ENCODE results near the gene SEPTIN6. TPM values are rescaled to one million over a fixed set of nuclear protein-coding genes. Genes with fewer than 3 reads are reported as not detected.

The SEPTIN6 gene
- total and polyA plus RNA-seq, 2 of the 8 experiments (the other 6 are each of a cell fraction or from before 2014, with no cell fraction given), result 31.0 to 42.6 TPM

GRCh38 chrX:119728487-119728886 lies 35.5 kb upstream of the SEPTIN6 start:
- no peak overlapping the region for H3K23ac ChIP-seq (ENCODE audit: insufficient read length)
- H2AFZ ChIP-seq (ENCODE audit: low read length), result no peak overlapping the region
- H2BK15ac ChIP-seq (ENCODE audit: low read length), result no peak overlapping the region
- no peak overlapping the region for H4K91ac ChIP-seq (replicated peaks; ENCODE audit: insufficient read length, low read length)
- no peak overlapping the region for H3K9ac ChIP-seq (replicated peaks in 1 of 4; ENCODE audit: extremely low read depth in 1 of 4, low read depth in 3 of 4, low read length in 3 of 4)
- H3K4me3 ChIP-seq (ENCODE audit: extremely low read depth in 1 of 4, insufficient read depth in 2 of 4, low read depth in 3 of 4, low read length in 4 of 4), result no peak overlapping the region
- H3K27ac ChIP-seq (ENCODE audit: low read depth, low read length), result no peak overlapping the region
- 27% methylated on average over 2 of the region's 5 CpGs; no CpG with 5 or more reads in 1 of the 2 experiments for WGBS, 2 experiments (ENCODE audit: extremely low coverage in 1 of 2, insufficient coverage in 1 of 2, insufficient read length in 1 of 2, insufficient replicate concordance in 2 of 2, low coverage in 1 of 2, low lambda C conversion rate in 2 of 2, missing lambda C conversion rate in 1 of 2)
- ChIA-PET POLR2A (ENCODE audit: partially characterized antibody) (interaction anchor here (0.7 to 0.9 kb wide), 3 partner anchors 9 to 418 kb away, joined by 3 read pairs; partner anchors contain the start of gene RPL39), CTCF (ENCODE audit: partially characterized antibody) (interaction anchor here (0.7 to 6.9 kb wide), 31 partner anchors 10 to 216 kb away, joined by 3 to 47 read pairs (median 7); partner anchors contain the start of genes NKRF, SEPTIN6 and SOWAHD)
- H4K20me1 ChIP-seq (replicated peaks in 1 of 2; ENCODE audit: control insufficient read depth in 1 of 2, insufficient read depth in 2 of 2, low read length in 2 of 2), result no peaks in the 10 kb centered on the region
- no peak overlapping the region for H3K56ac ChIP-seq (replicated peaks; ENCODE audit: insufficient read length, low read depth, low read length)
- H2BK20ac ChIP-seq (ENCODE audit: low read length), result peak overlapping the region; percentile 34; the same call in 1 of the 2 replicates
- no peak overlapping the region for H3K14ac ChIP-seq (ENCODE audit: insufficient read length)
- no peaks in the 10 kb centered on the region for H3K36me3 ChIP-seq (ENCODE audit: control insufficient read depth in 2 of 4, insufficient read depth in 4 of 4, low read length in 3 of 4)
- no peak overlapping the region for H3K4me2 ChIP-seq (ENCODE audit: insufficient read depth in 1 of 2, low read depth in 2 of 2, low read length in 2 of 2)
- no peaks in the 10 kb centered on the region for H3K9me3 ChIP-seq (ENCODE audit: insufficient read depth in 2 of 2, low read depth in 1 of 2, low read length in 1 of 2)
- no peak overlapping the region for H3K4ac ChIP-seq (replicated peaks; ENCODE audit: insufficient read length, low read depth, low read length)
- peaks cover 0 to 2% (median under 1%) of the 10 kb centered on the region in 4 experiments; a peak in 2 of 7 replicates for H3K4me1 ChIP-seq (replicated peaks in 1 of 4; ENCODE audit: control insufficient read depth in 3 of 4, insufficient read depth in 4 of 4, low read length in 3 of 4)
- H3K23me2 ChIP-seq (ENCODE audit: low read depth, low read length), result no peaks in the 10 kb centered on the region
- TF ChIP-seq RAD21 (IDR thresholded peaks at IDR 0.05 in 1 of 2, conservative IDR thresholded peaks at IDR 0.05 in 1 of 2; ENCODE audit: low read depth in 2 of 2, low read length in 2 of 2) (peak; percentile 19 to 49; a peak in 3 of 4 replicates), KDM1A (IDR thresholded peaks at IDR 0.05; ENCODE audit: borderline replicate concordance, low read length) (no peak), POLR2AphosphoS5 (IDR thresholded peaks at IDR 0.05; ENCODE audit: low read depth, low read length) (no peak), CTCF (IDR thresholded peaks at IDR 0.05; ENCODE audit: control extremely low read depth in 1 of 3, insufficient read depth in 1 of 3, low read depth in 1 of 3, low read length in 3 of 3) (peak; percentile 52 to 55 (median 52))
- DNase-seq (ENCODE audit: low read depth in 1 of 2, low spot score in 2 of 2), result peak in 1 of 2 experiments; percentile 13
- H3K79me2 ChIP-seq (ENCODE audit: control insufficient read depth in 1 of 2, insufficient read depth in 2 of 2, low read length in 2 of 2), result no peaks in the 10 kb centered on the region
- no peak overlapping the region for H4K8ac ChIP-seq (ENCODE audit: extremely low read depth, insufficient read depth, low read length)
- no peak overlapping the region for H2BK120ac ChIP-seq (replicated peaks; ENCODE audit: low read depth, low read length)
- no peak overlapping the region for H3K18ac ChIP-seq (ENCODE audit: extremely low read depth, low read length)
- no peaks in the 10 kb centered on the region for H3K79me1 ChIP-seq (ENCODE audit: low read depth, low read length)
- H2AK5ac ChIP-seq (ENCODE audit: low read depth, low read length), result no peak overlapping the region
- H4K5ac ChIP-seq (ENCODE audit: insufficient read length, low read depth, low read length), result no peak overlapping the region
- no peak for FAIRE-seq
- H2BK5ac ChIP-seq (ENCODE audit: low read depth, low read length), result no peak overlapping the region
- H3K27me3 ChIP-seq (replicated peaks in 1 of 4; ENCODE audit: control insufficient read depth in 3 of 4, extremely low read depth in 1 of 4, insufficient read depth in 3 of 4, low read length in 3 of 4), result no peaks in the 10 kb centered on the region
- no peak overlapping the region for H2BK12ac ChIP-seq (ENCODE audit: low read depth, low read length)
